ENCODE data around the gene NOP16. TPM values are rescaled to one million over a fixed set of nuclear protein-coding genes. Genes with fewer than 3 reads are reported as not detected.

Gene NOP16
- total RNA-seq, 1 donor from 2014 or later = 40.2 TPM

Other genes starting within 250 kb of the NOP16 start
- gene SIMC1, start 150.2 kb downstream of the NOP16 start, total RNA-seq = 30.4 and 31.8 TPM in 2 replicates
- gene KIAA1191, start 26.8 kb downstream of the NOP16 start, total RNA-seq = 46.4 and 50.0 TPM in 2 replicates
- 6.4 and 6.5 TPM in 2 replicates for gene ARL10, start 23.1 kb downstream of the NOP16 start, total RNA-seq
- gene HIGD2A, start 153 bp upstream of the NOP16 start, total RNA-seq = 105 and 111 TPM in 2 replicates
- 63.9 and 71.9 TPM in 2 replicates for gene CLTB, start 27.9 kb upstream of the NOP16 start, total RNA-seq
- 39.2 and 42.5 TPM in 2 replicates for gene FAF2, start 59.8 kb upstream of the NOP16 start, total RNA-seq
- gene RNF44, start 148.8 kb upstream of the NOP16 start, total RNA-seq = 105 and 107 TPM in 2 replicates
- 1.1 and 1.7 TPM in 2 replicates for gene CDHR2, start 160.7 kb upstream of the NOP16 start, total RNA-seq
- 2.1 and 2.4 TPM in 2 replicates for gene GPRIN1, start 221.6 kb upstream of the NOP16 start, total RNA-seq
- gene SNCB, start 241.9 kb upstream of the NOP16 start, total RNA-seq = not detected in 2 replicates
- not detected in 2 replicates for gene EIF4E1B, start 242.1 kb upstream of the NOP16 start, total RNA-seq